CD4-positive, alpha-beta T cell (primary cell): ENCODE results near the gene NKTR. TPM values are rescaled to one million over a fixed set of nuclear protein-coding genes. Genes with fewer than 3 reads are reported as not detected.
A peak's percentile ranks its signal among the peaks of the same experiment; 100 is the strongest.

ENCODE experiments used
- ATAC-seq: fragments of 200-7000 bp; cut with Tn5 transposase; one replicate; pipeline ENCODE4 v1.10.0; 2022; ENCODE audit warnings: mild to moderate bottlenecking; ENCODE audit not compliant: poor library complexity
- CTCF ChIA-PET: fragments of 350-600 bp; sonication (Branson Sonifier 250); formaldehyde crosslinking; loops from one replicate; lab custom pipeline; 2021; ENCODE audit warnings: antibody characterized with exemption, inconsistent platforms; lab: Charles Lee
- POLR2A ChIA-PET: fragments of 350-600 bp; sonication (Branson Sonifier 250); formaldehyde crosslinking; loops from one replicate; lab custom pipeline; 2021; ENCODE audit warnings: antibody characterized with exemption, inconsistent platforms; lab: Charles Lee
- DNase-seq, 14 experiments: peaks; one replicate each; pipeline ENCODE4 v3.0.0-alpha.2; 2013 to 2020; ENCODE audit warnings: mixed read lengths in 2 of 14
- H3K27ac ChIP-seq, 2 donors: one replicate each; pipeline versions ENCODE4 v1.5.1 to v1.7.0; 2013; ENCODE audit warnings: low read length in 2 of 2, low read depth in 1 of 2, mild to moderate bottlenecking in 1 of 2
- H3K27me3 ChIP-seq, 2 experiments: 1 replicate in 1 of 2; 2 replicates in 1 of 2; pipeline versions ENCODE4 v1.6.1 to v1.7.0; 2013; ENCODE audit warnings: low read length in 2 of 2, control low read depth in 1 of 2, mild to moderate bottlenecking in 1 of 2, moderate library complexity in 1 of 2; ENCODE audit not compliant: insufficient read depth in 2 of 2, control insufficient read depth in 1 of 2
- H3K36me3 ChIP-seq: one replicate; pipeline ENCODE4 v1.6.1; 2013; ENCODE audit warnings: low read length, control low read depth; ENCODE audit not compliant: insufficient read depth
- H3K4me1 ChIP-seq: one replicate; pipeline ENCODE4 v1.6.1; 2013; ENCODE audit warnings: low read length, control low read depth; ENCODE audit not compliant: insufficient read depth
- H3K4me3 ChIP-seq: one replicate; pipeline ENCODE4 v1.5.1; 2013; ENCODE audit warnings: mild to moderate bottlenecking, low read length, moderate library complexity
- H3K9me3 ChIP-seq, 2 experiments: 1 replicate in 1 of 2; 2 replicates in 1 of 2; pipeline versions ENCODE4 v1.6.1 to v1.7.0; 2013; ENCODE audit warnings: low read length in 2 of 2, mild to moderate bottlenecking in 2 of 2, control low read depth in 1 of 2, moderate library complexity in 1 of 2; ENCODE audit not compliant: control insufficient read depth in 1 of 2, insufficient read depth in 1 of 2
- H3K27ac Mint-ChIP-seq: one replicate; pipeline ENCODE4 v1.8.0; 2020; ENCODE audit warnings: mixed read lengths
- H3K27me3 Mint-ChIP-seq: one replicate; pipeline ENCODE4 v1.8.0; 2021; ENCODE audit warnings: mixed read lengths
- H3K36me3 Mint-ChIP-seq: one replicate; pipeline ENCODE4 v1.8.0; 2021; ENCODE audit warnings: low read depth, mixed read lengths
- H3K4me1 Mint-ChIP-seq: one replicate; pipeline ENCODE4 v1.8.0; 2021; ENCODE audit warnings: low read depth, mixed read lengths
- H3K4me3 Mint-ChIP-seq: one replicate; pipeline ENCODE4 v1.8.0; 2020; ENCODE audit warnings: mild to moderate bottlenecking, mixed read lengths
- H3K9me3 Mint-ChIP-seq: one replicate; pipeline ENCODE4 v1.8.0; 2020; ENCODE audit warnings: mixed read lengths
- intact Hi-C, 2 experiments: fragments of 100-400 bp; cut with DNase I in 1 of 2; cut with micrococcal nuclease in 1 of 2; formaldehyde crosslinking; loops; one replicate each; pipeline versions ENCODE4 v1.15.1 to v1.9.0; 2023 to 2025; cut with DNase I, micrococcal nuclease
- total RNA-seq, 174 experiments: library from RNA in 2 of 174; stranded (reverse) in 2 of 174; gene quantifications; one replicate each; pipeline ENCODE4 v1.2.3 and lab custom pipeline; 2021 to 2026
- TF ChIP-seq, protein P1 (sequence below): fragments of 200-600 bp; IDR thresholded peaks from one replicate; pipeline ENCODE4 v1.8.0; 2022; ENCODE audit warnings: antibody characterized with exemption, mild to moderate bottlenecking

Gene NKTR
- total RNA-seq, 2 experiments from 2014 or later: 236 to 249 TPM

- Mint-ChIP-seq H3K27ac (no peak overlapping the region), H3K9me3 (no peaks in the 10 kb centered on the region), H3K4me1 (peaks cover 23% of the 10 kb centered on the region), H3K36me3 (no peaks in the 10 kb centered on the region), H3K4me3 (peak overlapping the region; percentile 60), H3K27me3 (no peaks in the 10 kb centered on the region)
- no peaks in the 10 kb centered on the region for H3K36me3 ChIP-seq
- H3K9me3 ChIP-seq: no peaks in the 10 kb centered on the region
- ATAC-seq (no peak), DNase-seq (peak in 1 of 14 experiments; percentile 17)
- no peaks in the 10 kb centered on the region for H3K27me3 ChIP-seq
- TF ChIP-seq, protein P1, sequence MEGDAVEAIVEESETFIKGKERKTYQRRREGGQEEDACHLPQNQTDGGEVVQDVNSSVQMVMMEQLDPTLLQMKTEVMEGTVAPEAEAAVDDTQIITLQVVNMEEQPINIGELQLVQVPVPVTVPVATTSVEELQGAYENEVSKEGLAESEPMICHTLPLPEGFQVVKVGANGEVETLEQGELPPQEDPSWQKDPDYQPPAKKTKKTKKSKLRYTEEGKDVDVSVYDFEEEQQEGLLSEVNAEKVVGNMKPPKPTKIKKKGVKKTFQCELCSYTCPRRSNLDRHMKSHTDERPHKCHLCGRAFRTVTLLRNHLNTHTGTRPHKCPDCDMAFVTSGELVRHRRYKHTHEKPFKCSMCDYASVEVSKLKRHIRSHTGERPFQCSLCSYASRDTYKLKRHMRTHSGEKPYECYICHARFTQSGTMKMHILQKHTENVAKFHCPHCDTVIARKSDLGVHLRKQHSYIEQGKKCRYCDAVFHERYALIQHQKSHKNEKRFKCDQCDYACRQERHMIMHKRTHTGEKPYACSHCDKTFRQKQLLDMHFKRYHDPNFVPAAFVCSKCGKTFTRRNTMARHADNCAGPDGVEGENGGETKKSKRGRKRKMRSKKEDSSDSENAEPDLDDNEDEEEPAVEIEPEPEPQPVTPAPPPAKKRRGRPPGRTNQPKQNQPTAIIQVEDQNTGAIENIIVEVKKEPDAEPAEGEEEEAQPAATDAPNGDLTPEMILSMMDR: no peak
- no peak overlapping the region for H3K4me3 ChIP-seq
- intact Hi-C loops: no loop called here
- POLR2A ChIA-PET: no interaction called here
- no peak overlapping the region for H3K27ac ChIP-seq
- H3K4me1 ChIP-seq: peaks cover 31% of the 10 kb centered on the region
- CTCF ChIA-PET: no interaction called here
Observed at GRCh38 chr3:42655331-42655888, 54.9 kb downstream of the NKTR start.

DNA sequence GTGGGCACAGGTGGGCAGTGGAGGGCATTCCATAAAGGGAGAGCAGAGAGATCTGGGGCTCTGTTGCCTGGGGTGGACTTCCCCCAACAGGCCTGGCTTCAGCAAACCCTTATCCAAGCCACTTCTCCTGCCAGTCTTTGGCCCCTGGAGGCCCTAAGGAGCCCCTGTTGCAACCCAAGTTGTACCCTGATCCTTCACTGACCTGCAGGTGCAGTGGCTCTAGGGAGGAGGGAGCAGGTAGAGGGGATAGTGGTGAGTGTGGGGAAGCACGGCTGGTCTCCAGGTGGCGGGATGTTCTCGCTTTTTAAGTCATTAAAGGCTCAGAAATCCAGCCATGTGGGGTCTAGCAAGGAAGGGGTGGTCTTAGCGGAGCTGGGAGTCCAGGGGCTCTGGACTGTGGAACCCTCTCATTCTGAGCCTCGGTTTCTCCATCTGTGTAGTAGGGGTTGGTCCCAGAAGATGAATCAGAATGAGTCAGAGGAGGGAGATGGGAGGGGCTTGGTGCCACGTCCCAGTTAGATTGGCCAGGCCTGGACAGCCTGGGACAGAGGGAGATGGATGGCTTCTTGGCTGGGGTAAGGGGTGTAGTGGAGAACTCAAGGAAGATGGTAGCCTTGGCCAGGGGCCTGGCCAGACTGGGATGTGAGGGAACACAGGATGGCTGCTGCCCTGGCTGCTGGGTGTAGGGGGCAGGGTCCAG lies 55.6 kb downstream of the NKTR start:
- H3K4me3 Mint-ChIP-seq: peak overlapping the region; percentile 56
- H3K27ac Mint-ChIP-seq: peak overlapping the region; percentile 42

DNA sequence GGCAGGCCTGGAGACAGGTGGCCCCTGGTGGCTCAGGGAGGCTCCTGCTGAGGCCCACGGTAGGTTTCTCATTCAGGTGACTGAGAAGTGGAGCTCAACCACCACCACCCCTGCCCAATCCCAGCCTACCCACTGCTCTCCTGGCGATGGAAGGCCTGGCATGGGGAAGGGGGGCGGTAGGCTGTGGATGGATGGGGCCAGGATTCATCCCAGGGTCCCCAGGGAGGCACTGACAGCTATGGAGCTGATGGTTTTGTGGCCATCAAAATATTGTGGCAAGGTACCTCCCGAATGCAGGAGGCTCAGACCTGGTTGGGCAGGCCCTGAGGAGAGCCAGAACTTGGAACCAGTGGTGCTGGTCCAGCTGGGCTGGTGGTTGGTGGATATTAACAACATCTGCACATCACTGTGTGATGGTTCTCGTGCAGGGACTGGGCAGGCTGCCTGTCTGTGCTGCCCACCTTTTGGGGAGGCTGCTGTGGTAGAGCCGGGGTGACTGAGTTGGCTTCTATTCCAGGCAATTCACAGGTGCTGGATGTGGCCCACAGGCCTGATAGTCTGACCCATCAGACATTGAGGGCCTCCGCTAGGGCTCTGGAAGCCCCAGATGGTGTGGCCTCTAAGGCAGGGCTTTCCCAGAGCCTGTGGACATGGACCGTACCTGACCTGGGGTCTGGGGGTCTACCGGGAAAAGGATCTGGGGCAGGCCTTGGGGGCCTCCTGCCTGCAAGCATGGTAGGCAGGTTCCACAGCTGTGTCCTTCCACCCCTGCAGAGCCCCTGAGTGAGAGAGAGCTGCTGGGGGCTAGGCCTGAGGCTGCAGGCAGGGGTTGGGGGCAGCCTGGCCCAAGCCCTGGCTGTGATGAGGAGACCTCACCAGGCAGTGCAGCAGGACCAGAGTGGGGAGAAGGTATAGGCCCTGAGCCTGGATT lies 56.5 kb downstream of the NKTR start:
- TF ChIP-seq, protein P1: no peak
- ChIA-PET POLR2A (interaction anchor here (0.7 kb wide), 1 partner anchor 1854 kb away, joined by 4 read pairs; no protein-coding TSS in a partner anchor), CTCF (no interaction called here)
- intact Hi-C loops: no loop called here
- H3K4me1 Mint-ChIP-seq: peaks cover 21% of the 10 kb centered on the region
- H3K9me3 Mint-ChIP-seq: no peaks in the 10 kb centered on the region
- no peaks in the 10 kb centered on the region for H3K9me3 ChIP-seq
- H3K4me1 ChIP-seq: peaks cover 31% of the 10 kb centered on the region
- ATAC-seq (no peak), DNase-seq (no peak)
- no peaks in the 10 kb centered on the region for H3K27me3 ChIP-seq
- H3K4me3 Mint-ChIP-seq: peak overlapping the region; percentile 56
- peak overlapping the region; percentile 42 for H3K27ac Mint-ChIP-seq
- H3K4me3 ChIP-seq: no peak overlapping the region
- no peaks in the 10 kb centered on the region for H3K36me3 Mint-ChIP-seq
- H3K27ac ChIP-seq: no peak overlapping the region
- no peaks in the 10 kb centered on the region for H3K27me3 Mint-ChIP-seq
- H3K36me3 ChIP-seq: no peaks in the 10 kb centered on the region

More for the DNA sequence above, 55.6 kb downstream of the NKTR start:
- Mint-ChIP-seq H3K9me3 (no peaks in the 10 kb centered on the region), H3K27me3 (no peaks in the 10 kb centered on the region), H3K4me1 (peaks cover 23% of the 10 kb centered on the region), H3K36me3 (no peaks in the 10 kb centered on the region)
- Histone ChIP-seq H3K27me3 (no peaks in the 10 kb centered on the region), H3K4me1 (peaks cover 31% of the 10 kb centered on the region), H3K4me3 (no peak overlapping the region), H3K36me3 (no peaks in the 10 kb centered on the region), H3K9me3 (no peaks in the 10 kb centered on the region), H3K27ac (no peak overlapping the region)
- DNase-seq (no peak), ATAC-seq (no peak)
- TF ChIP-seq, protein P1: no peak
- POLR2A ChIA-PET: interaction anchor here (0.7 kb wide), 1 partner anchor 1855 kb away, joined by 4 read pairs; no protein-coding TSS in a partner anchor
- intact Hi-C loops: no loop called here
- CTCF ChIA-PET: no interaction called here
